ENCODE measurements around the gene SIRT5.

- TF ChIP-seq EZH2phosphoT487 (IDR thresholded peaks at IDR 0.05; ENCODE audit: insufficient read depth, low read depth) (no peak), EZH2 (IDR thresholded peaks at IDR 0.05; ENCODE audit: insufficient read depth, poor library complexity, severe bottlenecking) (no peak)
Observed at GRCh38 chr6:13633343-13633742, 58.9 kb downstream of the SIRT5 start.

Data from GM23248 (cell line).